Measurements from ENCODE around the gene MXI1.
A peak's percentile ranks its signal among the peaks of the same experiment; 100 is the strongest.

MXI1 gene

GRCh38 chr10:110304394-110304779 lies 97.0 kb downstream of the MXI1 start:
- TF ChIP-seq, protein P1, sequence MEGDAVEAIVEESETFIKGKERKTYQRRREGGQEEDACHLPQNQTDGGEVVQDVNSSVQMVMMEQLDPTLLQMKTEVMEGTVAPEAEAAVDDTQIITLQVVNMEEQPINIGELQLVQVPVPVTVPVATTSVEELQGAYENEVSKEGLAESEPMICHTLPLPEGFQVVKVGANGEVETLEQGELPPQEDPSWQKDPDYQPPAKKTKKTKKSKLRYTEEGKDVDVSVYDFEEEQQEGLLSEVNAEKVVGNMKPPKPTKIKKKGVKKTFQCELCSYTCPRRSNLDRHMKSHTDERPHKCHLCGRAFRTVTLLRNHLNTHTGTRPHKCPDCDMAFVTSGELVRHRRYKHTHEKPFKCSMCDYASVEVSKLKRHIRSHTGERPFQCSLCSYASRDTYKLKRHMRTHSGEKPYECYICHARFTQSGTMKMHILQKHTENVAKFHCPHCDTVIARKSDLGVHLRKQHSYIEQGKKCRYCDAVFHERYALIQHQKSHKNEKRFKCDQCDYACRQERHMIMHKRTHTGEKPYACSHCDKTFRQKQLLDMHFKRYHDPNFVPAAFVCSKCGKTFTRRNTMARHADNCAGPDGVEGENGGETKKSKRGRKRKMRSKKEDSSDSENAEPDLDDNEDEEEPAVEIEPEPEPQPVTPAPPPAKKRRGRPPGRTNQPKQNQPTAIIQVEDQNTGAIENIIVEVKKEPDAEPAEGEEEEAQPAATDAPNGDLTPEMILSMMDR (IDR thresholded peaks at IDR 0.05; ENCODE audit: low read depth, low read length, missing control alignments), result no peak
- no peak for DNase-seq (ENCODE audit: extremely low read depth, low read depth)
- peak overlapping the region; percentile 87 for H3K4me3 ChIP-seq (replicated peaks; ENCODE audit: low read depth, low read length)

GRCh38 chr10:110304780-110305421 lies 97.5 kb downstream of the MXI1 start, which contains the start of gene SMNDC1:
TSS of gene SMNDC1 (minus strand) at chr10:110304920. CDS start at chr10:110303587, 1,333 bp downstream.
- peak; percentile 96 for DNase-seq (ENCODE audit: extremely low read depth, low read depth)
- H3K4me3 ChIP-seq (replicated peaks; ENCODE audit: low read depth, low read length), result peak within 1 kb of the TSS; percentile 87
- TF ChIP-seq, protein P1 (IDR thresholded peaks at IDR 0.05; ENCODE audit: low read depth, low read length, missing control alignments), result no peak

DNA sequence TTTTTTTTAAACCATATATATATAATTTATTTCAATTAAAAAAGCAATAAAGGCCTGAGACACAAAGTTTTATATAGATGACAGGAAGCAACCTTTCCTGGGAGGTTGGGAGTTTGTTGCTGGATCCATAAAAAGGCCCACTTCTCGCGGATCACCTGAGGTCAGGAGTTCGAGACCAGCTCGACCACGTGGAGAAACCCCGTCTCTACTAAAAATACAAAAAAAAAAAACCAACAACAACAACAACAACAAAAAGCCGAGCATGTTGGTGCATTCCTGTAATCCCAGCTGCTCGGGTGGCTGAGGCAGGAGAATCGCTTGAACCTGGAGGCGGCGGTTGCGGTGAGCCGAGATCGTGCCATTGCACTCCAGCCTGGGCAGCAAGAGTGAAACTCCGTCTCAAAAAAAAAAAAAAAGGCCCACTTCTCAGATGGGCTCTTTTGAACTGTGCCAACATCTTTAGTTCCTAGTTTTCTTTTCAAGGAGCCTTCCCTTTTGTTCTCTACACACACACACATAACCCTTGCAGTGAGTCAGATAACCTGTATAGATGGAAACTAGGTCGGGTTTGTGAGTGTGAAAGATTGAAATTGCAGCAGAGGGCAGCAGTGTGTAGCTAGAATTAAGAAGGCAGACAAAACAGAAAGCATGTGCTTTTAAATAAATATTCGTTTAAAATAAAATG lies 98.5 kb downstream of the MXI1 start:
- peak overlapping the region; percentile 87; the same call in 1 of the 2 replicates for H3K4me3 ChIP-seq (replicated peaks; ENCODE audit: low read depth, low read length)
- TF ChIP-seq, protein P1 (IDR thresholded peaks at IDR 0.05; ENCODE audit: low read depth, low read length, missing control alignments), result peak; percentile 61
- peak; percentile 76 for DNase-seq (ENCODE audit: extremely low read depth, low read depth)

DNA sequence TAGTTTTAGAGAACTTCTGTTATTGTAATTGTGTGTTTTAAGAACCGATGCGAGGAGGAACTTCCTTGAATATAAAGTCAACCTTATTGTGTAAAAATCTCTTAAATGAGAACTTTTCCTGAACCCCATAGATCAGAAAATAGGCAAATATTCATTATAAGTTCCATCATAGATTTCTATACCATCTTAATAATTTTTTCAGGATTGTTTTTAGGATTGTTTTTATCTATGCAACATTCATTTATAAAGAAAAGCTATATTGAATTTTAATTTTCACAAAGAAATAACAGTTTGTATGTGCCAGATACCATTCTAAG lies 99.0 kb downstream of the MXI1 start:
- DNase-seq (ENCODE audit: extremely low read depth, low read depth), result no peak
- H3K4me3 ChIP-seq (replicated peaks; ENCODE audit: low read depth, low read length), result no peak overlapping the region
- TF ChIP-seq, protein P1 (IDR thresholded peaks at IDR 0.05; ENCODE audit: low read depth, low read length, missing control alignments), result no peak

DNA sequence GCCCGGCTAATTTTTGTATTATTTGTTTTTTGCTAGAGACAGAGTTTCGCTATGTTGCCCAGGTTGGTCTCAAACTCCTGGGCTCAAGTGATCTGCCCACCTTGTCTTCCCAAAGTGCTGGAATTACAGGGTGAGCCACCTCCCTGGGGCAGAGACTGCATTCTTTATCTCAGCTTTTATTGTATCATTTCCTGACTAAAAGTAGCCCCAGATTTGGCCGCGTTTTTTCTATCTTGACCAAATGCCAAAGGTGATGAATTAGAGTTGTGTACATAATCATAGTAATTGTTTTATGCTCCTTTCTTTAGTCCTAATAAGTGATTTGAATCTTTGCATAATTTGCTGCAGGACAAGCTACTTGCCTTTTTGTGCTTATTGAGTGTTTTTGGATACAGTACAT lies 100.4 kb downstream of the MXI1 start:
- DNase-seq (ENCODE audit: extremely low read depth, low read depth), result no peak
- TF ChIP-seq, protein P1 (IDR thresholded peaks at IDR 0.05; ENCODE audit: low read depth, low read length, missing control alignments), result no peak

DNA sequence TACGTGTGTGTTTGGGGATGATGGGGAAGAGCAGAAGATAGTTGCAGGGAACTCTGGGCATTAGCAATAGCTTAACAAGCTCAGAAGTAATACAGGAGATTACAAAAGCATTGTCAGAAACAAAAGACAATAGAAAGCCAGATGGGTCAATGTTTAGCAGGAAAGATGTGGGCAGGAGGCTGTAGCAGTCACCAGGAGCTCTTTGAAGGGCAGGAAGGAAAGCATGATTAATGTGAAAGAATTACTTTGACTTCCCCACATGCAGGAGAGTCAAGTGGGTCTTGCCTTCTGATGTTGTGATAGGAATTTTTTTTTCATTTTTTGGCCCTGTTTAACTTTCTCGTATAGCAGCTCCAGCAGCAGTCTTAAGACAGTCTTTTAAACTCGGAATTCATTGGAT lies 103.3 kb downstream of the MXI1 start:
- no peak overlapping the region for H3K4me3 ChIP-seq (replicated peaks; ENCODE audit: low read depth, low read length)
- no peak for DNase-seq (ENCODE audit: extremely low read depth, low read depth)
- TF ChIP-seq, protein P1 (IDR thresholded peaks at IDR 0.05; ENCODE audit: low read depth, low read length, missing control alignments), result no peak

More for the DNA sequence above, 100.4 kb downstream of the MXI1 start:
- no peak overlapping the region for H3K4me3 ChIP-seq (replicated peaks; ENCODE audit: low read depth, low read length)

All from HFF-Myc (cell line).